Endothelial cell (in vitro differentiated cells): ENCODE data around the gene SYNGR2. TPM values are rescaled to one million over a fixed set of nuclear protein-coding genes. Genes with fewer than 3 reads are reported as not detected.

Experiments used
- DNase-seq: peaks from one replicate; pipeline ENCODE4 v3.0.0; 2021; ENCODE audit warnings: low spot score
- H3K27ac Mint-ChIP-seq: one replicate; pipeline ENCODE4 v1.8.0; 2021; ENCODE audit warnings: mixed read lengths, inconsistent platforms; ENCODE audit not compliant: unreplicated experiment
- H3K27me3 Mint-ChIP-seq: one replicate; pipeline ENCODE4 v1.8.0; 2021; ENCODE audit warnings: mild to moderate bottlenecking, moderate library complexity, mixed read lengths, inconsistent platforms; ENCODE audit not compliant: unreplicated experiment
- H3K36me3 Mint-ChIP-seq: one replicate; pipeline ENCODE4 v1.8.0; 2021; ENCODE audit warnings: mild to moderate bottlenecking, low read depth, mixed read lengths, inconsistent platforms; ENCODE audit not compliant: unreplicated experiment
- H3K4me1 Mint-ChIP-seq: one replicate; pipeline ENCODE4 v1.8.0; 2021; ENCODE audit warnings: mild to moderate bottlenecking, mixed read lengths, inconsistent platforms; ENCODE audit not compliant: unreplicated experiment
- H3K4me3 Mint-ChIP-seq: one replicate; pipeline ENCODE4 v1.8.0; 2021; ENCODE audit warnings: mild to moderate bottlenecking, mixed read lengths, inconsistent platforms; ENCODE audit not compliant: unreplicated experiment
- H3K9me3 Mint-ChIP-seq: one replicate; pipeline ENCODE4 v1.8.0; 2021; ENCODE audit warnings: mixed read lengths, inconsistent platforms; ENCODE audit not compliant: unreplicated experiment
- CTCF ChIP-seq: fragments of 200-600 bp; sonication (generic); IDR thresholded peaks from one replicate; pipeline ENCODE4 v1.5.0; 2021; ENCODE audit warnings: antibody characterized with exemption; ENCODE audit not compliant: unreplicated experiment
- total RNA-seq: library from RNA; stranded (reverse); fragmentation: NEBNext Ultra II Directional; extraction: Animal tissue kit (Norgen Biotek cat#: 25700); gene quantifications from one replicate; pipeline ENCODE4 v1.2.1, GENCODE V29; 2021; ENCODE audit not compliant: unreplicated experiment

The SYNGR2 gene
- total RNA-seq, 1 donor from 2014 or later: 72.6 TPM

DNA sequence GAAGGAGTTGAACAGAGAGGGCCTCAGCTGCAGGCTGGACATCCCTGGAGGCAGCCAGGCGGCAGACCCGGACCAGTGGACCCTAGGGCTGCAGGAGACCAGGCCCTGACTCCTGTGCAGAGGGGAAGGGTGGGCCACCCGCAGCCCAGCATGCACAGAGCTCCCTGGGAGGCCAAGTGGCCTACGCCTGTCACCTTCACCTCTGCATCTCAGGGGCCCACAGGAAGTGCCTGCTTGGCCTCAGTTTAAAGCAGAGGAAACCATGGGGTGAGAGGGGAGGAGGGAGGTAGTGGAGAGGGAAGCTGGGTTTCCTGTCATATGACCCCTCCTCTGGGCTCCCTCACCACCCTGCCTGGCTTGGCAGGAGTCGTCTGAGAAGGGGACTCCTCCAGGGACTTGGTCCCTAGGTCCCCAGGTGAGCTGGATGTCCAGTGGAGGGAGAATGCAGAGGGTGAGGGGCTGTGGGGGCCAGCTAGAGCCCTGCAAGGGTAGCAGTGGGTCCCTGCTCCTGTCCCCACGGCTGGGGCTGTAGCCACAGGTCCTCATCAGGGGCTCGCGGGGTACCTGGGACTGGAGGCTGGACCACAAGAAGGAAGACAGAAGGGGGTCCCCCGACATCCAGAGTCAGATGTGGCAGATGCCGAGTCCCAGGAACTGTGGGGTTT is 37.8 kb upstream of the SYNGR2 start, which contains the start of gene TMC8:
TSS of gene TMC8 (plus strand) at position 335 of the 665 bp plus-strand sequence. CDS start 818 bp downstream, outside the sequence.
- H3K27me3 Mint-ChIP-seq: peaks cover 6% of the 10 kb centered on the region
- DNase-seq: no peak
- no peak for TF ChIP-seq CTCF
- no peaks in the 10 kb centered on the region for H3K9me3 Mint-ChIP-seq
- peaks cover 13% of the 10 kb centered on the region for H3K36me3 Mint-ChIP-seq
- H3K4me1 Mint-ChIP-seq: peaks cover 39% of the 10 kb centered on the region
- H3K4me3 Mint-ChIP-seq: no peak within 1 kb of the TSS
- H3K27ac Mint-ChIP-seq: peak within 1 kb of the TSS; percentile 52

GRCh38 chr17:78131172-78132083 is 37.0 kb upstream of the SYNGR2 start:
- Mint-ChIP-seq H3K27me3 (peaks cover 10% of the 10 kb centered on the region), H3K4me3 (no peak overlapping the region), H3K27ac (no peak overlapping the region), H3K9me3 (no peaks in the 10 kb centered on the region), H3K4me1 (peaks cover 39% of the 10 kb centered on the region), H3K36me3 (peaks cover 18% of the 10 kb centered on the region)
- TF ChIP-seq CTCF: no peak
- no peak for DNase-seq

DNA sequence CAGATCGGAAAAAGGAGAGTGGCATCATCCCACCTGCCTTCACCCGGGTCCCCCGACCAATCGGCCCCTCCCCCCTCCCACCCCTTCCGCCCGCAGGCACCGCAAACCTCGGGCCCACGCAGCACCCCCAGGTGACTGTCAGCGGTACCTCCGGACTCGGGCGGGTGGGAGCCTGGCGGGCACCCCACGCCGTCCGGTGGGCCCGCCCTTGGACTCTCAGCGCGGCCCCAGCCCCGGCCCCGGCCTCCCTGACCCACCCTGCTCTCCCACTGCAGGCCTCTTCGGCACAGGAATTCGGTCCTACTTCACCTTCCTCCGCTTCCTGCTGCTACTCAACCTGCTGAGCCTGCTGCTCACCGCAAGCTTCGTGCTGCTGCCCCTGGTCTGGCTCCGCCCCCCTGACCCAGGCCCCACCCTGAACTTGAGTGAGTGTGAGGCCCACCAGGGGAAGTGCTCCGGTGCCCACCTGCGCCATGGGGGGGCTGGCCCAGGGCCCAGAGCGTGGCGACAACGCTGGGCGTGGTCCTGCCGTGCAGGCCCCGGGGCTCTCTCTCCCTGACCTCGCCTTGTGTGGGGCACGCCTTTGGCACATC is 36.2 kb upstream of the SYNGR2 start:
- H3K27me3 Mint-ChIP-seq: peaks cover 10% of the 10 kb centered on the region
- no peak for TF ChIP-seq CTCF
- H3K4me3 Mint-ChIP-seq: no peak overlapping the region
- peaks cover 18% of the 10 kb centered on the region for H3K36me3 Mint-ChIP-seq
- no peaks in the 10 kb centered on the region for H3K9me3 Mint-ChIP-seq
- peaks cover 37% of the 10 kb centered on the region for H3K4me1 Mint-ChIP-seq
- DNase-seq: no peak
- H3K27ac Mint-ChIP-seq: no peak overlapping the region

DNA sequence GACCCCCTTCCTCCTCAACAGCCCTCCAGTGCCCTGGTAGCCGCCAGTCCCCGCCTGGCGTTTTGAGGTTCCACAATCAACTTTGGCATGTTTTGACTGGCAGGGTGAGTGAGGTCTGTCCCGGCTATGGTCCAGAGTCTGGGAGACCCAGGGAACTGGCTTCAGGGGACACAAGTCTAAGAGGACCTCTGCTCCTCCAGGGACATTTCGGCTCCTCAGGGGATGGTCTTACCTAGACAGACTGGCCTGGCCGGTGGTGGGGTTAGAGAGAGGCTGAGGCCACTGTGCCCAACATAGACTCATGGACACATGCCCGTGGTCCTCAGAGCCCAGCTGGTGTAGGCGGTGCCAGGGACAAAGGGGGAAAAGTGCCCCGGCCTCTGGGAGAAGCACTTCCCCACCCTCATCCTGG is 35.6 kb upstream of the SYNGR2 start:
- peaks cover 36% of the 10 kb centered on the region for H3K4me1 Mint-ChIP-seq
- H3K4me3 Mint-ChIP-seq: peak overlapping the region; percentile 37
- peaks cover 18% of the 10 kb centered on the region for H3K36me3 Mint-ChIP-seq
- TF ChIP-seq CTCF: no peak
- peaks cover 10% of the 10 kb centered on the region for H3K27me3 Mint-ChIP-seq
- no peak for DNase-seq
- no peaks in the 10 kb centered on the region for H3K9me3 Mint-ChIP-seq
- H3K27ac Mint-ChIP-seq: no peak overlapping the region
